Kidney (tissue), 14 donors: ENCODE results near the gene PRRC2C. TPM values are rescaled to one million over a fixed set of nuclear protein-coding genes. Genes with fewer than 3 reads are reported as not detected.

Experiments
- DNase-seq, 5 donors: peaks; one replicate each; pipeline ENCODE4 v3.0.0-alpha.2; 2013 to 2020
- FAIRE-seq: peaks from 2 replicates; lab custom pipeline; 2012; peaks lifted over from hg19 to GRCh38; lab: Jason Lieb, UNC
- H3K27ac ChIP-seq, 2 donors: one replicate each; pipeline ENCODE4 v1.7.0; 2013; ENCODE audit warnings: low read depth in 2 of 2, low read length in 2 of 2, inconsistent platforms in 1 of 2
- H3K27me3 ChIP-seq: one replicate; pipeline ENCODE4 v1.7.1; 2013; ENCODE audit warnings: low read length, inconsistent platforms; ENCODE audit not compliant: control insufficient read depth, insufficient read depth
- H3K36me3 ChIP-seq, 3 donors: one replicate each; pipeline versions ENCODE4 v1.7.0 to v1.7.1; 2013; ENCODE audit warnings: low read length in 3 of 3, control low read depth in 1 of 3, inconsistent platforms in 1 of 3; ENCODE audit not compliant: insufficient read depth in 3 of 3, control insufficient read depth in 2 of 3
- H3K4me1 ChIP-seq, 3 donors: one replicate each; pipeline versions ENCODE4 v1.7.0 to v1.7.1; 2013; ENCODE audit warnings: low read length in 3 of 3, inconsistent platforms in 1 of 3, low read depth in 1 of 3; ENCODE audit not compliant: control insufficient read depth in 2 of 3, insufficient read depth in 2 of 3
- H3K4me3 ChIP-seq, 3 donors: one replicate each; pipeline versions ENCODE4 v1.7.0 to v1.8.1; 2013; ENCODE audit warnings: low read length in 3 of 3, control low read depth in 1 of 3, inconsistent platforms in 1 of 3
- H3K9ac ChIP-seq, 3 donors: one replicate each; pipeline versions ENCODE4 v1.7.0 to v1.7.1; 2013; ENCODE audit warnings: low read length in 3 of 3, control low read depth in 1 of 3, inconsistent platforms in 1 of 3
- H3K9me3 ChIP-seq, 3 donors: one replicate each; pipeline versions ENCODE4 v1.7.0 to v1.7.1; 2013; ENCODE audit warnings: low read length in 3 of 3, control low read depth in 1 of 3, inconsistent platforms in 1 of 3; ENCODE audit not compliant: control insufficient read depth in 2 of 3, insufficient read depth in 1 of 3
- CTCF ChIP-seq: IDR thresholded peaks from 3 replicates; pipeline ENCODE4 v1.5.1; 2012; ENCODE audit warnings: mild to moderate bottlenecking, moderate library complexity, borderline replicate concordance; ENCODE audit not compliant: insufficient read depth; ENCODE audit errors: extremely low read depth
- intact Hi-C: fragments of 100-400 bp; cut with DNase I; formaldehyde crosslinking; loops from one replicate; pipeline ENCODE4 v1.11.1; 2022
- polyA plus RNA-seq: library from polyadenylated mRNA; stranded (reverse); fragments of 350-450 nt; fragmentation: Illumina TruSeq; extraction: RNeasy Lipid Tissue Mini Kit (QIAGEN cat#74804); gene quantifications from one replicate; pipeline ENCODE4 v1.2.3, GENCODE V29; 2014; ENCODE audit warnings: low read depth, low replicate concordance; ENCODE audit not compliant: insufficient read depth
- total RNA-seq: library from RNA; stranded (reverse); fragmentation: NEBNext Ultra II Directional; extraction: Animal tissue kit (Norgen Biotek cat#: 25700); gene quantifications from one replicate; pipeline ENCODE4 v1.2.1, GENCODE V29; 2021
- donor health status: control.
- donor health status: control.
- donor health status: control.
- donor health status: control.
- donor health status: control.
- donor health status: DM: yes; HTN: yes; CAD: no.
- donor health status: Normal renal cell carcinoma (clear cell type).

Gene PRRC2C
- total and polyA plus RNA-seq, 2 donors from 2014 or later: 28.1 to 152 TPM

GRCh38 chr1:171500304-171500703, 15.0 kb downstream of the PRRC2C start:
- FAIRE-seq: no peak

GRCh38 chr1:171500803-171501202, 15.5 kb downstream of the PRRC2C start:
- TF ChIP-seq CTCF: no peak
- H3K27ac ChIP-seq: no peak overlapping the region
- H3K27me3 ChIP-seq: no peaks in the 10 kb centered on the region
- H3K4me3 ChIP-seq: no peak overlapping the region
- no peak for FAIRE-seq
- no peaks in the 10 kb centered on the region for H3K9me3 ChIP-seq
- intact Hi-C loops: no loop called here
- no peaks in the 10 kb centered on the region for H3K36me3 ChIP-seq
- no peak for DNase-seq
- H3K4me1 ChIP-seq: peaks cover 0 to 6% (median 2%) of the 10 kb centered on the region in 3 donors
- no peak overlapping the region for H3K9ac ChIP-seq

More at GRCh38 chr1:171500304-171500703, 15.0 kb downstream of the PRRC2C start:
- H3K9me3 ChIP-seq: no peaks in the 10 kb centered on the region
- H3K36me3 ChIP-seq: no peaks in the 10 kb centered on the region
- no peaks in the 10 kb centered on the region for H3K27me3 ChIP-seq
- TF ChIP-seq CTCF: no peak
- no peak overlapping the region for H3K4me3 ChIP-seq
- H3K9ac ChIP-seq: no peak overlapping the region
- H3K27ac ChIP-seq: no peak overlapping the region
- H3K4me1 ChIP-seq: peaks cover 0 to 6% (median 2%) of the 10 kb centered on the region in 3 donors
- intact Hi-C loops: no loop called here
- DNase-seq: no peak

- no peaks in the 10 kb centered on the region for H3K36me3 ChIP-seq
- intact Hi-C loops: no loop called here
- H3K27me3 ChIP-seq: no peaks in the 10 kb centered on the region
- no peak for TF ChIP-seq CTCF
- no peak for FAIRE-seq
- no peak overlapping the region for H3K27ac ChIP-seq
- peaks cover 0 to 3% (median 3%) of the 10 kb centered on the region in 3 donors for H3K4me1 ChIP-seq
- DNase-seq: no peak
- no peaks in the 10 kb centered on the region for H3K9me3 ChIP-seq
- H3K9ac ChIP-seq: no peak overlapping the region
- no peak overlapping the region for H3K4me3 ChIP-seq
Observed at GRCh38 chr1:171501305-171502024, 16.1 kb downstream of the PRRC2C start.
